Measurements from ENCODE around the gene RNF208. TPM values are rescaled to one million over a fixed set of nuclear protein-coding genes. Genes with fewer than 3 reads are reported as not detected.
A peak's percentile ranks its signal among the peaks of the same experiment; 100 is the strongest.
"Not testable (repeated sequence)": the region's sequence is repeated elsewhere in the genome, so short reads cannot be mapped to it uniquely, and the experiment has no call there.

Gene RNF208
- total RNA-seq, 2 donors from 2014 or later, result 6.6 to 10.3 TPM

DNA sequence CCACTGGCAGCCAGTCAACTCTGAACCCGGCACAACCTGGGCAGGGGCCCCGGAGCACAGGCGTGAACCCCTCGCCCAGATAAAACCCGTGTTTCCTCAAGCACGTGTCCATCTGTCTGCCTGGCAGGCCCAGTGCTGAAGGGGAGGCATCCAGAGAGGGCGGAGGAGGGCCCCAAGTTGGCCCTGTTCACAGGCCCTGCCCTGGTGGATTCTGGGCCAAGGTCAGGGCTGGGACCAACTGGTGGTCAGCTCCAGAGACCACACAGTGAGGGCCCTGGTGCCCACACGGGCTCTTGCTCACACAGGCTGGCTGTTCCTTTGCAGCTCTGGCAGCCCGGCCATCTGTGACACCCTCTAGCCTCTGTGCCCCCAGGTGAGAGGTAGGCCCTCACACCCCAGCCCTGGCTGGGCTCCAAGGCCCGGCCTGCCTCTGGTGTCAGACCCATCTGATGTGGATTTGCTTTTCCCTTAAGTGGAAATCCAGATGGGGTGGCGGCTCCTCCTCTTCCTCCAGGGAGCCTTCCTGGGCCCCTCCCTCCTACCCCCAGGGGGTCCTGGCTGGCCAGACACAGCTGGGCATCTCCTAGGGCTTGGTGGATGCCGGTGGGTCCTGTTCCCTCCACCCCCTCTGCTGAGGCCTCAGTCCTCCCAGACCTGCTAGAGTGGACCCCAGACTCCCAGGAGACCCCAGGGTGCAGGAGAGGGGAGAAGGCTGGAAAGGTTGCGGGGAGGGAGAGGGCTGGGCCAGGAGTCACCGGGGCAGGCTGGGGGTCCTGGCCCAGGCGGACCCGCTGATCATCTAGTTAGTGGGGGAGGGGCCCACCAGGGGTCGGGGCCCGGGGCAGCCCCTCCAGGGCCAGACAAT, 28.5 kb upstream of the RNF208 start:
- Mint-ChIP-seq H3K4me3 (no peak overlapping the region), H3K36me3 (ENCODE audit: insufficient read depth in 2 of 2) (no peaks in the 10 kb centered on the region)
- ATAC-seq (replicated peaks in 1 of 2), result no peak

DNA sequence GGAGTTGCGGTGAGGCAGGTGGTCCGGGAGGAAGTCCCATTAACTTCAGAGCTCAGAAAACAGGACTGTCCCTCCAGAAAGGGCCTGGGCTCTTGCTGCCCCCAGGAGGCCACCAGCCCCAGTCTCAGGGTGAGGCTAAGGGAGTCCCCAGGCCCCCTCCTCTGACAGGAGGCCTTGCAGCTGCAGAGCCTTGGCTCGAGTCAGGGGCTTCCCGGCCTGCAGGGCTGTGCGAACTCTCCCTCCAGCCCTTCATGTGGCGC, 25.8 kb upstream of the RNF208 start:
- ATAC-seq (replicated peaks in 1 of 2) (no peak), DNase-seq (no peak)
- Mint-ChIP-seq H3K4me3 (no peak overlapping the region), H3K36me3 (ENCODE audit: insufficient read depth in 2 of 2) (peaks cover 2% of the 10 kb centered on the region in 2 donors), H3K27ac (no peak overlapping the region), H3K9me3 (no peaks in the 10 kb centered on the region), H3K4me1 (ENCODE audit: low read depth) (peaks cover 16% of the 10 kb centered on the region), H3K27me3 (ENCODE audit: low read depth) (no peaks in the 10 kb centered on the region)

More for the DNA sequence above, 28.5 kb upstream of the RNF208 start:
- Mint-ChIP-seq H3K4me1 (ENCODE audit: low read depth) (peaks cover 6% of the 10 kb centered on the region), H3K9me3 (no peaks in the 10 kb centered on the region), H3K27me3 (ENCODE audit: low read depth) (no peaks in the 10 kb centered on the region), H3K27ac (no peak overlapping the region)
- DNase-seq, result no peak

DNA sequence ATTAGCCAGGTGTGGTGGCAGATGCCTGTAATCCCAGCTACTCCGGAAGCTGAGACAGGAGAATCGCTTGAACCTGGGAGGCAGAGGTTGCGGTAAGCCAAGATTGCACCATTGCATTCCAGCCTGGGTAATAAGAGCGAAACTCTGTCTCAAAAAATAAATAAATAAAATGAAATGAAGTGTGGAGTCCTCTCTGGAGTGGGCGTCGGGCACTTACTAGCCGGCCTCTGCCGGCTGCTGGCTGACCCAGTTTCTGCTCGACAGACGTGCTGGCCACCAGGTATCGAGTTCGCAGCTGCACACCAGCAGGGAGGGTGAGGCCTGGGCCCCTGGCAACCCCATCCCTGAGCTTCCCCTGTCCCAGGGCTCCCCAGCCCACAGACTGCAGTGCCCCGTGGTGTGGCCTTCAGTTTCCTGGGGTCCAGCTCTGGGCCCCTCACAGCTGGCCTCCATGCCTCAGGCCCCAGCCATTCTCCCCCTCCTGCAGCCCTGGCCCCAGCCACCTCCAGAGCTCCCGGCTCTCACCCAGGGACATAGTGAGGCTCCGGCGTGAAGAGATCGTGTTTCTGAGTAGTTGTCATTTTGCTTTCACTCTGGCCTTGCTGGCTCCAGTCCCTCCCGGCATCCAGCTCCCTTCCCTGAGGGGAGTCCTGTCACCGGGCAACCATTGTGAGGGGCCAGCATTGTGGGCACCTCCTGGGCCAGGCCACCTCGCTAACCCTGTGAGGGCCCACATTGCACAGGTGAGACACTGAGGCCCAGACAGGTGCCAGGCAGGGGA, 25.3 kb upstream of the RNF208 start:
- ATAC-seq (replicated peaks in 1 of 2) (peak in 1 of 2 donors; percentile 3), DNase-seq (no peak)
- H3K4me1 Mint-ChIP-seq (ENCODE audit: low read depth), result peaks cover 21% of the 10 kb centered on the region
- no peak overlapping the region for H3K27ac Mint-ChIP-seq
- no peak overlapping the region for H3K4me3 Mint-ChIP-seq
- no peaks in the 10 kb centered on the region for H3K9me3 Mint-ChIP-seq
- H3K36me3 Mint-ChIP-seq (ENCODE audit: insufficient read depth in 2 of 2), result peaks cover 5 to 7% of the 10 kb centered on the region in 2 donors
- no peaks in the 10 kb centered on the region for H3K27me3 Mint-ChIP-seq (ENCODE audit: low read depth)

DNA sequence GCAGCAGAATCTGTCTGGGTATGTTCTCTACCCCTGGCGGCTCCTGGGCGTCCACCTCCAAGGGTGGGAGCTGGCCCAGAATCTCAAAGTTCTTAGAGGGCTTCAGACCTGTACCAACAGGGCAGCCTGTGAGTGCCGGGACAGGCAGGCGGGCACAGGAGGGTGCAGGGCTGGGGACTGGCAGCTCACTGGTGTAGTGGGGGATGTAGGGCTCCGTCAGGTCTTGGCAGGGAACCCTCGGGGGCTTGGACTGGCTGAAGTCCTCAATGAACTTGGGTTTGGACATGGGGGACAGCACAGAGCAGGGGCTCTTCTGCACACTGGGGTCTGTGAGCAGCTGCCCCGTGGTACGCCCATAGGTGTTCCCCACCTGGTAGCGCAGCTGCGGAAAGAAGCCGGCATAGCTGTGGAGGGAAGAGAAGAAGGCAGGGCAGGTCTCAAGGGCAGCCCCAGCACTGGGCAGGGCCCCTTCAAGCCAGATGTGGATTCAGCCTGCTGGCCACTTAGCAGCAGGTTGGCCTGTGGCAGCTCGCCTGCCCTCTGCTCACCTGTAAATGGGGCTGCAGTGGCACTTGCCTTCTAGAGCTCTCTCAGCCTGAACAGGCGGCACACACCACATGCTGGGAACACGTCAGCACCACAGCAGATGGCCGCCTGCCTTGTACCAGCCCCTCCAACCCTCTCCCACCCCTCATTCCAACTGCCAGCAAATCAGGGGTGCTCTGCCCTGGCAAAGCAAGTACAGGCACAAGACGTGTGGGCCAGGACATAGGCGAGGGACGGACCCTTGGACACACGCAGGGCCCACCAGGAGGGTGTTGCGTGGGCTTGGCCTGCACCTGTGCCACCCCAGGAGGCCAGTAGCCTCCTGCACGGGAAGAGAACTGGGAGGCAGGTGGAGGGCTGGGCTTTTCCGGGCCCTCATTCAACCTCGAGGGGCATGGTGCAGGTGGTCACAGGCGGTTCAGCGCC, 23.7 kb upstream of the RNF208 start:
- no peaks in the 10 kb centered on the region for H3K27me3 Mint-ChIP-seq (ENCODE audit: low read depth)
- peaks cover 24% of the 10 kb centered on the region for H3K4me1 Mint-ChIP-seq (ENCODE audit: low read depth)
- H3K36me3 Mint-ChIP-seq (ENCODE audit: insufficient read depth in 2 of 2), result peaks cover 9 to 11% of the 10 kb centered on the region in 2 donors
- DNase-seq (no peak), ATAC-seq (replicated peaks in 1 of 2) (peak in 1 of 2 donors; percentile 0)
- peak overlapping the region; percentile 54 for H3K27ac Mint-ChIP-seq
- H3K4me3 Mint-ChIP-seq, result no peak overlapping the region
- H3K9me3 Mint-ChIP-seq, result no peaks in the 10 kb centered on the region

DNA sequence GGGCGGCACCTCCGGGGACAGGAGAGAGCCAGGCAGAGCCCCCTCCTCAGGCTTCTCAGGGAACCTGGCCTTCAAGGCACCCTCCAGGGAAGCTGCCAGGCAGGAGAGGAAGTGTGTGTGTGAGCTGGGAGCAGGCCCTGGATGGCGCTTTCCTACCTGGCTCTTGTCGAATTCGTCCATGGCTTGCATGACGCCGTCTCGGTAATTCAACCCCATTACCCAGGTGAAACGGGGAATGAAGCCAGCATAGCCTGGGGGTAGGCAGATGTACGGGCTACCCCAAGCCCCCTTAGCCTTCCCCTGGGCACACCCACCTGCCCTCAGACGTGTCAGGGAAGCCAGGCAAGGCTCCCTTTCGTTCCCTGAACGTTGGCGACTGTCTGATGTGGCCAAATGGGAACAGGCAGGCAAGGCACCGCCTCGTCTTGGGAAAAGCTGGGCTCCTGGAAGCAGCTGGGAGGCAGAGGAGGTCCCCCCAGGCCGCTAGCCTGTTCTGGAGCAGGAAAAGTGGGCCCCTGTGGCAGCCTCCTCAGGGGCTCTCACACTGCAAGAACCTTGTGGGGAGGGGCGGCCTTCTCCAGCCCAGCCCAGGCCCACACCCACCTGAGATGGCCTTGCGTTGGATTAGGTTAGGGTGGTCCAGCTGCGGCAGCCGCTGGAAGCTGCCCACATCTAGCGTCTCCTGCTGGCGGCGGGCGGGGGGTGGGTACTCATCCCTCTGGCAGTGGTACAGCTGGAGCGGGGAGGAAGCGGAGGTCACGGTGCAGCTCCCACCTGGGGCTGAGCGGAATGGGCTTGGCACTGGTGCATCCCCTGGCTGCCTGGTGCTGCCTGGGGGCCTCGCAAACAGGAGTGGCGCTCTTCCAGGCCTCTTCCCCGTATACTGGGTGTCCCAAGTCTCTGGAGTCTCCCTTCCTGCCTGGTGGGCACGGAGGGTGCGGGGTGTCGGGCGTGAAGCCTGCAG, 22.7 kb upstream of the RNF208 start:
- H3K4me3 Mint-ChIP-seq, result peak overlapping the region in 1 of 2 donors; percentile 41
- H3K4me1 Mint-ChIP-seq (ENCODE audit: low read depth), result peaks cover 24% of the 10 kb centered on the region
- peak overlapping the region; percentile 54 for H3K27ac Mint-ChIP-seq
- no peaks in the 10 kb centered on the region for H3K9me3 Mint-ChIP-seq
- H3K27me3 Mint-ChIP-seq (ENCODE audit: low read depth), result no peaks in the 10 kb centered on the region
- H3K36me3 Mint-ChIP-seq (ENCODE audit: insufficient read depth in 2 of 2), result peaks cover 9 to 11% of the 10 kb centered on the region in 2 donors
- peak in 1 of 2 donors; percentile 29 for DNase-seq
- ATAC-seq (replicated peaks in 1 of 2), result no peak

DNA sequence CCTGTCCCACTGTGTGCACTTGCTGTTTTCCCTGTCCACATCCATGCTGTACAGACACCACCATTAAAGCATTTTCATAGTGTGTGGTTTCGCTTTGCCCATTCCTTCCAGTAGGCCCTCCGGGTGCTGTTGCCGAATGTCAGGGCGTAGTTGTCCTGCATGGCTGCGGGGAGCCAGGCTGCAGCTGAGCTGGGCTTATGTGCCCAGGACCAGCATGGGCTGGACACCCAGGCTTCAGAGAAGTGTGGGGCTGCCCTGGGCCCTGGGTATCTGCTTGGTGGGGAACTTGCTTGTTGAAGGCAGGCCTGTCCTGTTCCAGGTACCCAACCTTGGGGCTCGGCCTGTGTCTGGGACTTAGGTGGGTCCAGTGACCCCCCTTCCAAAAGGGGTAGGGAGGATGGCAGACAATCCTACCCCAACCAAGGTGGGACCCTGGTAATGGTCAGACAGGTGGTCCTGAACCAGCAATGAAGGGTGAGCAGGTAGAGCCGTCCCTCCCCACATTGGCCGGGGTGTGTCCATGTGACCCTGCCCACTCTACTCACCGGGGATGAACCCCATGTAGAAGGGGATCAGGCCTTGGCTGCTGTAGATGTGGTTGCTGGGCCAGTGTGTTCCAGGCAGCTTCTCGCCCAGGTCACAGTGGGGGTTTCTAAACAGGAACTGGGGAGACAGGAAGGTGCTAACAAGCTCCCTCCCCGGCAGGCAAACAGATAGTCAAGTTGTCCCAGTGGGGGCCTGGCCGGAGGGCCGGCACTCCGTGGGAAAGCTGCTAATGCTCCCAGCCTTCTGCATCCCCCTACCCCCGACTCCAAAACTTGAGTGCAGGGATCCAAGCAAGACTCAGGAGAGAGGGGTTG, 21.8 kb upstream of the RNF208 start:
- H3K36me3 Mint-ChIP-seq (ENCODE audit: insufficient read depth in 2 of 2), result peaks cover 9 to 11% of the 10 kb centered on the region in 2 donors
- peak overlapping the region; percentile 41 to 85 for H3K4me3 Mint-ChIP-seq
- no peaks in the 10 kb centered on the region for H3K27me3 Mint-ChIP-seq (ENCODE audit: low read depth)
- ATAC-seq (replicated peaks in 1 of 2) (no peak), DNase-seq (no peak)
- H3K27ac Mint-ChIP-seq, result peak overlapping the region; percentile 28
- H3K9me3 Mint-ChIP-seq, result no peaks in the 10 kb centered on the region
- peaks cover 29% of the 10 kb centered on the region for H3K4me1 Mint-ChIP-seq (ENCODE audit: low read depth)

DNA sequence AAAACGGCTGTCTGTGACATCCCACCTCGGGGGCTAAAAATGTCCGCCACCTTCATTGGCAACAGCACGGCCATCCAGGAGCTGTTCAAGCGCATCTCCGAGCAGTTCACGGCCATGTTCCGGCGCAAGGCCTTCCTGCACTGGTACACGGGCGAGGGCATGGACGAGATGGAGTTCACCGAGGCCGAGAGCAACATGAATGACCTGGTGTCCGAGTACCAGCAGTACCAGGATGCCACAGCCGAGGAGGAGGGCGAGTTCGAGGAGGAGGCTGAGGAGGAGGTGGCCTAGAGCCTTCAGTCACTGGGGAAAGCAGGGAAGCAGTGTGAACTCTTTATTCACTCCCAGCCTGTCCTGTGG, 21.2 kb upstream of the RNF208 start:
- not testable (repeated sequence) for H3K27me3 Mint-ChIP-seq (ENCODE audit: low read depth); ATAC-seq (replicated peaks in 1 of 2); H3K9me3 Mint-ChIP-seq; DNase-seq
- Mint-ChIP-seq H3K27ac (peak overlapping the region; percentile 93), H3K36me3 (ENCODE audit: insufficient read depth in 2 of 2) (peaks cover 9 to 11% of the 10 kb centered on the region in 2 donors), H3K4me3 (peak overlapping the region; percentile 85 to 88), H3K4me1 (ENCODE audit: low read depth) (peaks cover 32% of the 10 kb centered on the region)

DNA sequence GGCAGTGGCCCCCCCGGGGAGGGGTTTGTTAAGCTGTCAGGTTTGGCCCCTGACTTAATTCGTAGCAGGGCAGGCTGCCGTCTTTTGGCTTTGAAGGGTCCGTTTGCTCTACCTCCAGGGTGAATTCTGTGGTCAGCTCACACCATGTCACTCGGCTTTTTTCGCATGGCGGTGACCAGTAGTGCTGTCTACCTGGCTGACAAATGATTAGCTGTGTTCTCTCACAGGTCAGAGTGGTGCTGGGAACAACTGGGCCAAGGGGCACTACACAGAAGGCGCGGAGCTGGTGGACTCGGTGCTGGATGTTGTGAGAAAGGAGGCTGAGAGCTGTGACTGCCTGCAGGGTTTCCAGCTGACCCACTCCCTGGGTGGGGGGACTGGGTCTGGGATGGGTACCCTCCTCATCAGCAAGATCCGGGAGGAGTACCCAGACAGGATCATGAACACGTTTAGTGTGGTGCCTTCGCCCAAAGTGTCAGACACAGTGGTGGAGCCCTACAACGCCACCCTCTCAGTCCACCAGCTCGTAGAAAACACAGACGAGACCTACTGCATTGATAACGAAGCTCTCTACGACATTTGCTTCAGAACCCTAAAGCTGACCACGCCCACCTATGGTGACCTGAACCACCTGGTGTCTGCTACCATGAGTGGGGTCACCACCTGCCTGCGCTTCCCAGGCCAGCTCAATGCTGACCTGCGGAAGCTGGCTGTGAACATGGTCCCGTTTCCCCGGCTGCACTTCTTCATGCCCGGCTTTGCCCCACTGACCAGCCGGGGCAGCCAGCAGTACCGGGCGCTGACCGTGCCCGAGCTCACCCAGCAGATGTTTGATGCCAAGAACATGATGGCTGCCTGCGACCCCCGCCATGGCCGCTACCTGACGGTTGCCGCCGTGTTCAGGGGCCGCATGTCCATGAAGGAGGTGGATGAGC, 20.5 kb upstream of the RNF208 start:
- H3K36me3 Mint-ChIP-seq (ENCODE audit: insufficient read depth in 2 of 2), result peaks cover 9 to 11% of the 10 kb centered on the region in 2 donors
- no peaks in the 10 kb centered on the region for H3K9me3 Mint-ChIP-seq
- H3K4me1 Mint-ChIP-seq (ENCODE audit: low read depth), result peaks cover 32% of the 10 kb centered on the region
- ATAC-seq (replicated peaks in 1 of 2) (no peak), DNase-seq (no peak)
- H3K27me3 Mint-ChIP-seq (ENCODE audit: low read depth), result no peaks in the 10 kb centered on the region
- H3K4me3 Mint-ChIP-seq, result peak overlapping the region; percentile 85 to 88
- peak overlapping the region; percentile 93 for H3K27ac Mint-ChIP-seq

DNA sequence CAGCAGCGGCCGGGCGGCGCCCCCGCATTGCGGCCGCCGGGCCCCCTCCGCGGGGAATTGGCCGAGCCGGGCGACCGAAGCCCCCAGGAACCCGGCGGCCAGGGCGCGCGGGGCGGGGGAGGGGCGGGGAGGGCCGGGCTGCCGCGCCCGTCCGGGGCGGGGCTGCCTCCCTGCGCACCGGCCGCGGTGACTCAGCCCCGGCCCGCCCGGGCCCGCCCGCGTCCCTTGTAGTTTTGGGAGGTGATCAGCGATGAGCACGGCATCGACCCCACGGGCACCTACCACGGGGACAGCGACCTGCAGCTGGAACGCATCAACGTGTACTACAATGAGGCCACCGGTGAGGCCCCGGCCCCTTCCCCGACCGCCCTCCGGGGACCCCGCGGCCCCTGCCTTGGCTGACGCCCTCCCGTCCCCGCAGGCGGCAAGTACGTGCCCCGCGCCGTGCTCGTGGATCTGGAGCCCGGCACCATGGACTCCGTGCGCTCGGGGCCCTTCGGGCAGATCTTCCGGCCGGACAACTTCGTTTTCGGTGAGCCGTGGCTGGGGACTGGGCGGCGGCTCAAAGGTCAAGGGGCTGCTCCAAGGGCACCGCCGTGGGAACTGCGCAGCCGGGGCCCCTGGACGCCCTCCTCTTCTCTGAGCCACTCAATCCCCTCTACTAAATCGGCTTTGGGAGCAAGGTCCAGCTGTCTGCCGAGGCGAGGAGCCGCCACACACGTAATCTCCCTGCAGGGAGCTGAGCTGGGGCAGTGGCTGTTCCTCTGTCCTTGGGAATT, 19.6 kb upstream of the RNF208 start:
- peaks cover 32% of the 10 kb centered on the region for H3K4me1 Mint-ChIP-seq (ENCODE audit: low read depth)
- no peaks in the 10 kb centered on the region for H3K9me3 Mint-ChIP-seq
- peak overlapping the region; percentile 93 for H3K27ac Mint-ChIP-seq
- no peaks in the 10 kb centered on the region for H3K27me3 Mint-ChIP-seq (ENCODE audit: low read depth)
- peak; percentile 24 to 26 for ATAC-seq (replicated peaks in 1 of 2)
- peak overlapping the region; percentile 88 to 91 for H3K4me3 Mint-ChIP-seq
- DNase-seq, result peak; percentile 75 to 77
- H3K36me3 Mint-ChIP-seq (ENCODE audit: insufficient read depth in 2 of 2), result peaks cover 9 to 11% of the 10 kb centered on the region in 2 donors

Measured in activated T-cell treated with anti-CD3 and anti-CD28 coated beads, Interleukin-2, amount 50 U/mL, for 72 hours (primary cell).